Gastrocnemius medialis (tissue), 4 donors: ENCODE data around the gene VMP1.

Source experiments
- POLR2A ChIP-seq, 2 donors: fragments of 450-650 bp; IDR thresholded peaks; one replicate each; pipeline ENCODE4 v1.6.1; 2017; ENCODE audit warnings: antibody characterized with exemption in 2 of 2, mild to moderate bottlenecking in 2 of 2, moderate library complexity in 2 of 2
- TF ChIP-seq, protein P1 (sequence below), 5 experiments: fragments of 450-650 bp in 3 of 5; fragments of 200-600 bp in 2 of 5; sonication (generic) in 2 of 5; IDR thresholded peaks in 4 of 5; conservative IDR thresholded peaks in 1 of 5; 1 replicate in 4 of 5; 2 replicates in 1 of 5; pipeline ENCODE4 v1.5.1; 2016 to 2019; ENCODE audit warnings: antibody characterized with exemption in 5 of 5, mild to moderate bottlenecking in 3 of 5, moderate library complexity in 3 of 5

DNA sequence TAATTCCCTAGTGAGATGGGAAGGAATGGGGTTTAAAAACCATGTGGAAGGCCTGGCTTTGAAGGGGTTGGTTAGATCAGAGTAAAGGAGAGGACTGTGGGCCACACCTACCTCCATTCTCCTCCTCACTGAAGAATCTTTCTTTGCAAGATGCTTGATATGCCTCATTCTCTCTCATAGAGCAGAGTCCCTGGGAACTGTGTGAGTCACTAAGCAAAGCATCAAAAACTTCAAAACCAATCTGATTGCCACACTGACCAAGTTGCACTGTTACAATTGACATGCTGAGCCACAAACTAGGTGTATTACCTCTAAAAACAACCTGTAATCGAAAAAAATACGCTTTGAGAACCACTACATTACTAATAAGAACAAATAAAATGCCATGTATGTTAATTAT lies 183.3 kb downstream of the VMP1 start:
- TF ChIP-seq, protein P1, sequence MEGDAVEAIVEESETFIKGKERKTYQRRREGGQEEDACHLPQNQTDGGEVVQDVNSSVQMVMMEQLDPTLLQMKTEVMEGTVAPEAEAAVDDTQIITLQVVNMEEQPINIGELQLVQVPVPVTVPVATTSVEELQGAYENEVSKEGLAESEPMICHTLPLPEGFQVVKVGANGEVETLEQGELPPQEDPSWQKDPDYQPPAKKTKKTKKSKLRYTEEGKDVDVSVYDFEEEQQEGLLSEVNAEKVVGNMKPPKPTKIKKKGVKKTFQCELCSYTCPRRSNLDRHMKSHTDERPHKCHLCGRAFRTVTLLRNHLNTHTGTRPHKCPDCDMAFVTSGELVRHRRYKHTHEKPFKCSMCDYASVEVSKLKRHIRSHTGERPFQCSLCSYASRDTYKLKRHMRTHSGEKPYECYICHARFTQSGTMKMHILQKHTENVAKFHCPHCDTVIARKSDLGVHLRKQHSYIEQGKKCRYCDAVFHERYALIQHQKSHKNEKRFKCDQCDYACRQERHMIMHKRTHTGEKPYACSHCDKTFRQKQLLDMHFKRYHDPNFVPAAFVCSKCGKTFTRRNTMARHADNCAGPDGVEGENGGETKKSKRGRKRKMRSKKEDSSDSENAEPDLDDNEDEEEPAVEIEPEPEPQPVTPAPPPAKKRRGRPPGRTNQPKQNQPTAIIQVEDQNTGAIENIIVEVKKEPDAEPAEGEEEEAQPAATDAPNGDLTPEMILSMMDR (IDR thresholded peaks at IDR 0.05 in 4 of 5, conservative IDR thresholded peaks at IDR 0.05 in 1 of 5), result no peak
- no peak for TF ChIP-seq POLR2A (IDR thresholded peaks at IDR 0.05)
